GM12878 (cell line): ENCODE data around the gene TMUB2. TPM values are rescaled to one million over a fixed set of nuclear protein-coding genes. Genes with fewer than 3 reads are reported as not detected.

Experiments
- ATAC-seq: fragments of 200-7000 bp; cut with Tn5 transposase; 3 replicates; pipeline ENCODE4 v1.9.1; 2020; ENCODE audit warnings: mild to moderate bottlenecking, moderate library complexity
- BruUV-seq: library from RNA; stranded (reverse); fragments of 400-500 nt; replicated peaks from 2 replicates; lab custom pipeline; 2021; lab: Mats Ljungman, UMichigan
- CTCF ChIA-PET: fragments of 300-600 bp; sonication (Branson Sonifier 250); formaldehyde crosslinking; extraction: SDS; loops from one replicate; lab custom pipeline; 2021; ENCODE audit warnings: inconsistent platforms; lab: Yijun Ruan, JAX
- POLR2A ChIA-PET: fragments of 350-600 bp; formaldehyde crosslinking; extraction: SDS; loops from one replicate; lab custom pipeline; 2021; ENCODE audit warnings: inconsistent platforms; lab: Charles Lee
- RAD21 ChIA-PET: fragments of 300-600 bp; sonication (Branson Sonifier 250); formaldehyde crosslinking; loops from one replicate; lab custom pipeline; 2023; ENCODE audit warnings: antibody characterized with exemption; ENCODE audit not compliant: unreplicated experiment; lab: Charles Lee
- SMC1A ChIA-PET: fragments of 300-600 bp; sonication (Branson Sonifier 250); formaldehyde crosslinking; loops from one replicate; lab custom pipeline; 2023; ENCODE audit not compliant: unreplicated experiment, uncharacterized antibody; lab: Charles Lee
- DNase-seq: peaks from one replicate; pipeline ENCODE4 v3.0.0-alpha.2; 2011; ENCODE audit warnings: low read depth, low spot score
- FAIRE-seq: peaks from 3 replicates; lab custom pipeline; 2011; peaks lifted over from hg19 to GRCh38; lab: Jason Lieb, UNC
- H2AFZ ChIP-seq: 2 replicates; pipeline ENCODE4 v1.6.0; 2011; ENCODE audit warnings: low read depth, low read length, control low read depth; ENCODE audit not compliant: control insufficient read depth
- H3K27ac ChIP-seq: 2 replicates; pipeline ENCODE4 v1.5.1; 2011; ENCODE audit warnings: control low read depth; ENCODE audit not compliant: control insufficient read depth, insufficient read depth
- H3K27me3 ChIP-seq, 2 experiments: replicated peaks in 1 of 2; 2 replicates each; pipeline versions ENCODE4 v1.6.0 to v1.6.1; 2011; ENCODE audit warnings: low read length in 1 of 2; ENCODE audit not compliant: control insufficient read depth in 2 of 2, insufficient read depth in 2 of 2
- H3K36me3 ChIP-seq, 2 experiments: 2 replicates each; pipeline ENCODE4 v1.5.1; 2011; ENCODE audit warnings: low read length in 1 of 2; ENCODE audit not compliant: control insufficient read depth in 2 of 2, insufficient read depth in 2 of 2
- H3K4me1 ChIP-seq: 2 replicates; pipeline ENCODE4 v1.6.1; 2011; ENCODE audit warnings: mild to moderate bottlenecking, low read length, moderate library complexity, mixed read lengths; ENCODE audit not compliant: control insufficient read depth, insufficient read depth
- H3K4me2 ChIP-seq: 2 replicates; pipeline ENCODE4 v1.6.0; 2011; ENCODE audit warnings: control low read depth; ENCODE audit not compliant: control insufficient read depth, insufficient read depth
- H3K4me3 ChIP-seq: fragments of 200-600 bp; sonication (generic); 2 replicates; pipeline ENCODE4 v1.5.1; 2016
- H3K79me2 ChIP-seq: 2 replicates; pipeline ENCODE4 v1.6.0; 2011; ENCODE audit warnings: low read length; ENCODE audit not compliant: control insufficient read depth, insufficient read depth
- H3K9ac ChIP-seq: 2 replicates; pipeline ENCODE4 v1.8.0; 2011; ENCODE audit warnings: low read length, control low read depth, mixed read lengths; ENCODE audit not compliant: control insufficient read depth, insufficient read depth
- H3K9me3 ChIP-seq: replicated peaks from 3 replicates; pipeline ENCODE4 v1.5.1; 2011; ENCODE audit warnings: mild to moderate bottlenecking, low read length; ENCODE audit not compliant: control insufficient read depth, insufficient read depth
- H4K20me1 ChIP-seq: 2 replicates; pipeline ENCODE4 v1.6.0; 2011; ENCODE audit not compliant: control insufficient read depth, insufficient read depth
- CBX3 ChIP-seq: fragments of 200-600 bp; sonication (generic); IDR thresholded peaks from 2 replicates; pipeline ENCODE4 v1.6.1; 2016; ENCODE audit warnings: low read depth, borderline replicate concordance
- FOXM1 ChIP-seq: IDR thresholded peaks from 2 replicates; pipeline ENCODE4 v1.6.1; 2012; ENCODE audit warnings: low read depth, mild to moderate bottlenecking, inconsistent platforms, low read length, moderate library complexity
- JUND ChIP-seq: IDR thresholded peaks from 2 replicates; pipeline ENCODE4 v1.6.1; 2012; ENCODE audit warnings: low read depth, mild to moderate bottlenecking, low read length, improper control_type of control experiment, moderate library complexity
- KAT2A ChIP-seq: conservative IDR thresholded peaks from 2 replicates; pipeline ENCODE4 v1.6.1; 2011; ENCODE audit warnings: low read depth, low read length; ENCODE audit not compliant: control insufficient read depth
- KLF5 ChIP-seq: fragments of 450-650 bp; IDR thresholded peaks from 2 replicates; pipeline ENCODE4 v1.6.1; 2014; ENCODE audit warnings: mild to moderate bottlenecking; ENCODE audit not compliant: partially characterized antibody
- NBN ChIP-seq: fragments of 450-650 bp; IDR thresholded peaks from 2 replicates; pipeline ENCODE4 v1.6.1; 2016
- RUNX3 ChIP-seq: IDR thresholded peaks from 2 replicates; pipeline ENCODE4 v1.6.1; 2012; ENCODE audit warnings: low read length, inconsistent platforms
- SREBF1 ChIP-seq: IDR thresholded peaks from 2 replicates; pipeline ENCODE4 v1.6.1; 2012; ENCODE audit warnings: mild to moderate bottlenecking, low read length
- SREBF2 ChIP-seq: IDR thresholded peaks from 2 replicates; pipeline ENCODE4 v1.6.1; 2012; ENCODE audit warnings: mild to moderate bottlenecking, low read length
- WGBS: methylation state at CpG from one replicate; pipeline ENCODE4 v1.1.6; 2016; ENCODE audit warnings: low lambda C conversion rate; ENCODE audit not compliant: insufficient replicate concordance, insufficient coverage; ENCODE audit errors: missing lambda C conversion rate; 5-methylcytosine and 5-hydroxymethylcytosine counted together
- in situ Hi-C: fragments of 300-500 bp; cut with MboI; formaldehyde crosslinking; loops from 9 replicates; pipeline ENCODE4 v1.14.3; 2018; ENCODE audit warnings: mixed read lengths
- intact Hi-C: fragments of 100-400 bp; cut with micrococcal nuclease; formaldehyde crosslinking; loops from one replicate; pipeline ENCODE4 v1.14.2; 2022; ENCODE audit not compliant: unreplicated experiment
- polyA plus RNA-seq, 11 experiments: library from polyadenylated mRNA; depleted of rRNA in 4 of 11; unstranded in 6 of 11; stranded (reverse) in 5 of 11; fragments of >200 nt; fragmentation: Nextera tagmentation in 4 of 11; fragmentation: Illumina TruSeq in 1 of 11; extraction: Ambion mirVana in 4 of 11; extraction: Trizol in 1 of 11; gene quantifications; 1 replicate in 1 of 11; 2 replicates in 10 of 11; pipeline versions ENCODE4 v1.2.1 to v1.2.3, GENCODE V29; 2011 to 2016; ENCODE audit warnings: inconsistent platforms in 2 of 11, missing spikeins in 2 of 11, low read depth in 1 of 11
- total RNA-seq, 4 experiments: library from RNA; depleted of rRNA in 3 of 4; stranded (reverse); fragments of >200 nt in 3 of 4; fragmentation: Illumina TruSeq in 1 of 4; extraction: Trizol in 1 of 4; gene quantifications; 2 replicates each; pipeline versions ENCODE4 v1.2.1 to v1.2.3, GENCODE V29; 2013 to 2021
- TF ChIP-seq, protein P1 (sequence below): IDR thresholded peaks from 2 replicates; pipeline ENCODE4 v1.6.1; 2011; ENCODE audit warnings: low read depth, low read length, improper control_type of control experiment, borderline replicate concordance
- TF ChIP-seq, protein P2 (sequence below): IDR thresholded peaks from 2 replicates; pipeline ENCODE4 v1.6.1; 2012; ENCODE audit warnings: low read depth, low read length, improper control_type of control experiment
- TF ChIP-seq, protein P3 (sequence below): fragments of 450-650 bp; IDR thresholded peaks from 2 replicates; pipeline ENCODE4 v1.6.1; 2017; ENCODE audit warnings: mild to moderate bottlenecking, low read depth, inconsistent platforms; ENCODE audit not compliant: poor library complexity, severe bottlenecking
- TF ChIP-seq, protein P4 (sequence below): IDR thresholded peaks from 2 replicates; pipeline ENCODE4 v1.6.1; 2012; ENCODE audit warnings: improper control_type of control experiment, low read depth, low read length; ENCODE audit not compliant: insufficient replicate concordance

Gene TMUB2
- total and polyA plus RNA-seq, 10 of the 15 experiments (the other 5 are each of a cell fraction or from before 2014, with no cell fraction given): 4.3 to 34.0 (median 20.0) TPM

DNA sequence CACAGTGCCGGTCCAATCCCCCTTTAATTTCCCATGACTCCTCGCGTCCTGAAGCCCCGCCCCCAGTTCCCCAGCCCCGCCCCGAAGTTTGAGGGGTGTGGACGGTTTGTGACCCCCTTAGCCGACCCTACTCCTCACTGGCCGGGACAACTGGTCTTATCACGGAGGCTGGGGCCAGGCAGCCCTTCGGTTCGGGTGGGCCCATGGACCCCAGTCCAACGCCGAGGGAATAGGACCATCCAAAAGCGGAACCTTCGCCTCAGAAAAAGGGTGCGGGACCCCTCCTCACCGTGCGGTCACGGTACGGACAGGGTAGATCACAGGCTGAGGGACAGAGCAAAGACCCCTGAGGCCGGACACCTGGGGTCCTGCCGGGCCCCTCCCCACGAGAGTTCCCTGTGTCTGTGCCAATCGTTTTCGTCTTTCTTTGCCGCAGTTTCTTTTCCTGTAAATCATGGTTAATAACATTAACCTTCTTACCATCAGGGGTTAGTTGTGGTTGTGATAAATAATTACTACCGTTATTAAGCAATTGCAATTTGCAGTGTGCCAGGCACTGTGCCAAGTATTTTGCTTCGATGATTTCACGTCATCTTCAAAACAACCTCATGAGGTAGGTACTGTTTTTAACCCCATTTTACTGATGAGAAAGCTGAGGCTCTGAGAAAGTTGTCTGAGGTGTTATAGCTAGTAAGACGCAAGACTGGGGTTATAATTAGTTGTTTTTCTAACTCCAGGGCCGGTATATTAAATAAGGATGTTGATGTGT is 543 bp downstream of the TMUB2 start:
- intact Hi-C loops (loop anchor here (5.0 kb wide), 1 partner anchor 45 kb away; the partner anchor contains the start of gene HROB), in situ Hi-C loops (no loop called here)
- Histone ChIP-seq H3K36me3 (peaks cover 1 to 13% of the 10 kb centered on the region in 2 experiments; a peak in 3 of 4 replicates), H3K4me1 (peaks cover 4% of the 10 kb centered on the region), H3K4me2 (peak overlapping the region; percentile 64), H3K27ac (peak overlapping the region; percentile 97), H3K9me3 (no peaks in the 10 kb centered on the region), H4K20me1 (no peaks in the 10 kb centered on the region), H3K9ac (peak overlapping the region; percentile 94), H3K27me3 (no peaks in the 10 kb centered on the region), H3K79me2 (peaks cover 38% of the 10 kb centered on the region), H3K4me3 (peak overlapping the region; percentile 97), H2AFZ (peak overlapping the region; percentile 98)
- FAIRE-seq: no peak
- RAD21 ChIA-PET: interaction anchor here (0.7 to 3.2 kb wide), 7 partner anchors 11 to 158 kb away, joined by 3 to 13 read pairs (median 6); partner anchors contain the start of gene ATXN7L3
- CTCF ChIA-PET: interaction anchor here (0.7 to 2.8 kb wide), 10 partner anchors 11 to 158 kb away, joined by 3 to 12 read pairs (median 4); partner anchors contain the start of genes GRN and HROB
- BruUV-seq: no TSS peak
- WGBS: under 1% methylated on average over 32 of the region's 32 CpGs
- DNase-seq: no peak
- SMC1A ChIA-PET: interaction anchor here (1.1 to 2.1 kb wide), 4 partner anchors 8 to 23 kb away, joined by 4 to 11 read pairs (median 4); no protein-coding TSS in a partner anchor
- POLR2A ChIA-PET: interaction anchor here (0.6 to 2.1 kb wide), 9 partner anchors 10 to 158 kb away, joined by 3 to 12 read pairs (median 4); partner anchors contain the start of gene HDAC5
- ATAC-seq: peak; percentile 71
- no peak for TF ChIP-seq KLF5
- TF ChIP-seq, protein P1, sequence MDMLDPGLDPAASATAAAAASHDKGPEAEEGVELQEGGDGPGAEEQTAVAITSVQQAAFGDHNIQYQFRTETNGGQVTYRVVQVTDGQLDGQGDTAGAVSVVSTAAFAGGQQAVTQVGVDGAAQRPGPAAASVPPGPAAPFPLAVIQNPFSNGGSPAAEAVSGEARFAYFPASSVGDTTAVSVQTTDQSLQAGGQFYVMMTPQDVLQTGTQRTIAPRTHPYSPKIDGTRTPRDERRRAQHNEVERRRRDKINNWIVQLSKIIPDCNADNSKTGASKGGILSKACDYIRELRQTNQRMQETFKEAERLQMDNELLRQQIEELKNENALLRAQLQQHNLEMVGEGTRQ: no peak
- no peak for TF ChIP-seq JUND
- no peak for TF ChIP-seq SREBF2
- TF ChIP-seq, protein P2, sequence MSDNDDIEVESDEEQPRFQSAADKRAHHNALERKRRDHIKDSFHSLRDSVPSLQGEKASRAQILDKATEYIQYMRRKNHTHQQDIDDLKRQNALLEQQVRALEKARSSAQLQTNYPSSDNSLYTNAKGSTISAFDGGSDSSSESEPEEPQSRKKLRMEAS: no peak
- no peak for TF ChIP-seq RUNX3
- TF ChIP-seq, protein P3, sequence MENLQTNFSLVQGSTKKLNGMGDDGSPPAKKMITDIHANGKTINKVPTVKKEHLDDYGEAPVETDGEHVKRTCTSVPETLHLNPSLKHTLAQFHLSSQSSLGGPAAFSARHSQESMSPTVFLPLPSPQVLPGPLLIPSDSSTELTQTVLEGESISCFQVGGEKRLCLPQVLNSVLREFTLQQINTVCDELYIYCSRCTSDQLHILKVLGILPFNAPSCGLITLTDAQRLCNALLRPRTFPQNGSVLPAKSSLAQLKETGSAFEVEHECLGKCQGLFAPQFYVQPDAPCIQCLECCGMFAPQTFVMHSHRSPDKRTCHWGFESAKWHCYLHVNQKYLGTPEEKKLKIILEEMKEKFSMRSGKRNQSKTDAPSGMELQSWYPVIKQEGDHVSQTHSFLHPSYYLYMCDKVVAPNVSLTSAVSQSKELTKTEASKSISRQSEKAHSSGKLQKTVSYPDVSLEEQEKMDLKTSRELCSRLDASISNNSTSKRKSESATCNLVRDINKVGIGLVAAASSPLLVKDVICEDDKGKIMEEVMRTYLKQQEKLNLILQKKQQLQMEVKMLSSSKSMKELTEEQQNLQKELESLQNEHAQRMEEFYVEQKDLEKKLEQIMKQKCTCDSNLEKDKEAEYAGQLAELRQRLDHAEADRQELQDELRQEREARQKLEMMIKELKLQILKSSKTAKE: no peak
- TF ChIP-seq NBN: peak; percentile 12; the same call in 1 of the 2 replicates
- no peak for TF ChIP-seq KAT2A
- no peak for TF ChIP-seq FOXM1
- TF ChIP-seq SREBF1: no peak
- TF ChIP-seq CBX3: no peak
- TF ChIP-seq, protein P4, sequence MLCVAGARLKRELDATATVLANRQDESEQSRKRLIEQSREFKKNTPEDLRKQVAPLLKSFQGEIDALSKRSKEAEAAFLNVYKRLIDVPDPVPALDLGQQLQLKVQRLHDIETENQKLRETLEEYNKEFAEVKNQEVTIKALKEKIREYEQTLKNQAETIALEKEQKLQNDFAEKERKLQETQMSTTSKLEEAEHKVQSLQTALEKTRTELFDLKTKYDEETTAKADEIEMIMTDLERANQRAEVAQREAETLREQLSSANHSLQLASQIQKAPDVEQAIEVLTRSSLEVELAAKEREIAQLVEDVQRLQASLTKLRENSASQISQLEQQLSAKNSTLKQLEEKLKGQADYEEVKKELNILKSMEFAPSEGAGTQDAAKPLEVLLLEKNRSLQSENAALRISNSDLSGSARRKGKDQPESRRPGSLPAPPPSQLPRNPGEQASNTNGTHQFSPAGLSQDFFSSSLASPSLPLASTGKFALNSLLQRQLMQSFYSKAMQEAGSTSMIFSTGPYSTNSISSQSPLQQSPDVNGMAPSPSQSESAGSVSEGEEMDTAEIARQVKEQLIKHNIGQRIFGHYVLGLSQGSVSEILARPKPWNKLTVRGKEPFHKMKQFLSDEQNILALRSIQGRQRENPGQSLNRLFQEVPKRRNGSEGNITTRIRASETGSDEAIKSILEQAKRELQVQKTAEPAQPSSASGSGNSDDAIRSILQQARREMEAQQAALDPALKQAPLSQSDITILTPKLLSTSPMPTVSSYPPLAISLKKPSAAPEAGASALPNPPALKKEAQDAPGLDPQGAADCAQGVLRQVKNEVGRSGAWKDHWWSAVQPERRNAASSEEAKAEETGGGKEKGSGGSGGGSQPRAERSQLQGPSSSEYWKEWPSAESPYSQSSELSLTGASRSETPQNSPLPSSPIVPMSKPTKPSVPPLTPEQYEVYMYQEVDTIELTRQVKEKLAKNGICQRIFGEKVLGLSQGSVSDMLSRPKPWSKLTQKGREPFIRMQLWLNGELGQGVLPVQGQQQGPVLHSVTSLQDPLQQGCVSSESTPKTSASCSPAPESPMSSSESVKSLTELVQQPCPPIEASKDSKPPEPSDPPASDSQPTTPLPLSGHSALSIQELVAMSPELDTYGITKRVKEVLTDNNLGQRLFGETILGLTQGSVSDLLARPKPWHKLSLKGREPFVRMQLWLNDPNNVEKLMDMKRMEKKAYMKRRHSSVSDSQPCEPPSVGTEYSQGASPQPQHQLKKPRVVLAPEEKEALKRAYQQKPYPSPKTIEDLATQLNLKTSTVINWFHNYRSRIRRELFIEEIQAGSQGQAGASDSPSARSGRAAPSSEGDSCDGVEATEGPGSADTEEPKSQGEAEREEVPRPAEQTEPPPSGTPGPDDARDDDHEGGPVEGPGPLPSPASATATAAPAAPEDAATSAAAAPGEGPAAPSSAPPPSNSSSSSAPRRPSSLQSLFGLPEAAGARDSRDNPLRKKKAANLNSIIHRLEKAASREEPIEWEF: no peak
